ENCODE data around the gene NFATC2. TPM values are rescaled to one million over a fixed set of nuclear protein-coding genes. Genes with fewer than 3 reads are reported as not detected.

The NFATC2 gene
- total RNA-seq, 1 donor from 2014 or later, result 2.7 TPM

- no peak for DNase-seq (ENCODE audit: low read depth in 2 of 2)
These were observed 146.1 kb downstream of the NFATC2 start for GRCh38 chr20:51396365-51396909.

GRCh38 chr20:51394706-51395105, 147.8 kb downstream of the NFATC2 start:
- no peak for DNase-seq (ENCODE audit: low read depth in 2 of 2)

- peak; percentile 71 to 88 for DNase-seq (ENCODE audit: low read depth in 2 of 2)
These were observed 148.9 kb downstream of the NFATC2 start for GRCh38 chr20:51393571-51393970.

GRCh38 chr20:51392614-51393186, 149.8 kb downstream of the NFATC2 start:
- no peak for DNase-seq (ENCODE audit: low read depth in 2 of 2)

GRCh38 chr20:51391926-51392325, 150.6 kb downstream of the NFATC2 start:
- no peak for DNase-seq (ENCODE audit: low read depth in 2 of 2)

GRCh38 chr20:51389543-51390264, 152.8 kb downstream of the NFATC2 start:
- no peak for DNase-seq (ENCODE audit: low read depth in 2 of 2)

- peak in 1 of 2 donors; percentile 75 for DNase-seq (ENCODE audit: low read depth in 2 of 2)
These were observed 153.6 kb downstream of the NFATC2 start for GRCh38 chr20:51388756-51389542.

GRCh38 chr20:51388227-51388626, 154.3 kb downstream of the NFATC2 start:
- DNase-seq (ENCODE audit: low read depth in 2 of 2), result peak in 1 of 2 donors; percentile 50

GRCh38 chr20:51387125-51387875, 155.2 kb downstream of the NFATC2 start:
- peak in 1 of 2 donors; percentile 60 for DNase-seq (ENCODE audit: low read depth in 2 of 2)

GRCh38 chr20:51386586-51386985, 155.9 kb downstream of the NFATC2 start:
- DNase-seq (ENCODE audit: low read depth in 2 of 2), result no peak

- peak; percentile 52 to 68 for DNase-seq (ENCODE audit: low read depth in 2 of 2)
These were observed 156.6 kb downstream of the NFATC2 start for GRCh38 chr20:51385646-51386530.

- DNase-seq (ENCODE audit: low read depth in 2 of 2), result no peak
These were observed 157.6 kb downstream of the NFATC2 start for GRCh38 chr20:51384875-51385274.

- peak in 1 of 2 donors; percentile 22 for DNase-seq (ENCODE audit: low read depth in 2 of 2)
These were observed 158.5 kb downstream of the NFATC2 start for GRCh38 chr20:51383891-51384510.

- DNase-seq (ENCODE audit: low read depth in 2 of 2), result peak; percentile 50 to 82
These were observed 159.3 kb downstream of the NFATC2 start for GRCh38 chr20:51382986-51383821.

GRCh38 chr20:51382111-51382985, 160.2 kb downstream of the NFATC2 start:
- no peak for DNase-seq (ENCODE audit: low read depth in 2 of 2)

- no peak for DNase-seq (ENCODE audit: low read depth in 2 of 2)
These were observed 161.0 kb downstream of the NFATC2 start for GRCh38 chr20:51381557-51381956.

GRCh38 chr20:51380401-51381385, 161.8 kb downstream of the NFATC2 start:
- no peak for DNase-seq (ENCODE audit: low read depth in 2 of 2)

Data from dermis microvascular lymphatic vessel endothelial cell (primary cell).